ENCODE data around the gene BRD8.
"Not testable (repeated sequence)": the region's sequence is repeated elsewhere in the genome, so short reads cannot be mapped to it uniquely, and the experiment has no call there.

Gene BRD8

GRCh38 chr5:138155977-138156376, 22.5 kb downstream of the BRD8 start:
- DNase-seq = not testable (repeated sequence)

- no peak for DNase-seq
These were observed 28.9 kb downstream of the BRD8 start for GRCh38 chr5:138149530-138149929.

GRCh38 chr5:138148811-138149210, 29.6 kb downstream of the BRD8 start:
- no peak for DNase-seq

GRCh38 chr5:138143578-138143977, 34.9 kb downstream of the BRD8 start:
- DNase-seq = not testable (repeated sequence)

GRCh38 chr5:138141734-138142133, 36.7 kb downstream of the BRD8 start:
- DNase-seq = no peak

GRCh38 chr5:138140268-138140667, 38.2 kb downstream of the BRD8 start:
- no peak for DNase-seq

- DNase-seq = no peak
These were observed 38.7 kb downstream of the BRD8 start for GRCh38 chr5:138139781-138140090.

- DNase-seq = peak; percentile 18
These were observed 39.3 kb downstream of the BRD8 start, which contains the start of gene NME5 for GRCh38 chr5:138138949-138139780. Gene NME5 (minus strand): TSS chr5:138139428. CDS start chr5:138138780, 648 bp downstream.

GRCh38 chr5:138132543-138132942, 45.9 kb downstream of the BRD8 start:
- no peak for DNase-seq

- no peak for DNase-seq
These were observed 49.1 kb downstream of the BRD8 start for GRCh38 chr5:138129347-138129746.

GRCh38 chr5:138128334-138128733, 50.1 kb downstream of the BRD8 start:
- no peak for DNase-seq

- DNase-seq = no peak
These were observed 63.2 kb downstream of the BRD8 start for GRCh38 chr5:138115254-138115653.

- no peak for DNase-seq
These were observed 66.5 kb downstream of the BRD8 start for GRCh38 chr5:138111937-138112336.

- no peak for DNase-seq
These were observed 67.2 kb downstream of the BRD8 start for GRCh38 chr5:138111181-138111580.

GRCh38 chr5:138110266-138110963, 68.0 kb downstream of the BRD8 start:
- DNase-seq = no peak

GRCh38 chr5:138109463-138110265, 68.8 kb downstream of the BRD8 start:
- no peak for DNase-seq

- no peak for DNase-seq
These were observed 71.2 kb downstream of the BRD8 start for GRCh38 chr5:138107213-138107612.

GRCh38 chr5:138105709-138106108, 72.7 kb downstream of the BRD8 start:
- DNase-seq = no peak

GRCh38 chr5:138103319-138103637, 75.2 kb downstream of the BRD8 start:
- no peak for DNase-seq

- DNase-seq = no peak
These were observed 75.7 kb downstream of the BRD8 start for GRCh38 chr5:138102454-138103318.

GRCh38 chr5:138096997-138097828, 81.2 kb downstream of the BRD8 start:
- no peak for DNase-seq

- DNase-seq = no peak
These were observed 82.1 kb downstream of the BRD8 start for GRCh38 chr5:138096363-138096762.

Measured in NCI-H1048 (cell line).